GM12878 (cell line): Measurements from ENCODE around the gene SLC4A3. TPM values are rescaled to one million over a fixed set of nuclear protein-coding genes. Genes with fewer than 3 reads are reported as not detected.

Source experiments
- ATAC-seq: fragments of 200-7000 bp; cut with Tn5 transposase; 3 replicates; pipeline ENCODE4 v1.9.1; 2020; ENCODE audit warnings: mild to moderate bottlenecking, moderate library complexity
- BruUV-seq: library from RNA; stranded (reverse); fragments of 400-500 nt; replicated peaks from 2 replicates; lab custom pipeline; 2021; lab: Mats Ljungman, UMichigan
- CTCF ChIA-PET: fragments of 300-600 bp; sonication (Branson Sonifier 250); formaldehyde crosslinking; extraction: SDS; loops from one replicate; lab custom pipeline; 2021; ENCODE audit warnings: inconsistent platforms; lab: Yijun Ruan, JAX
- POLR2A ChIA-PET: fragments of 350-600 bp; formaldehyde crosslinking; extraction: SDS; loops from one replicate; lab custom pipeline; 2021; ENCODE audit warnings: inconsistent platforms; lab: Charles Lee
- RAD21 ChIA-PET: fragments of 300-600 bp; sonication (Branson Sonifier 250); formaldehyde crosslinking; loops from one replicate; lab custom pipeline; 2023; ENCODE audit warnings: antibody characterized with exemption; ENCODE audit not compliant: unreplicated experiment; lab: Charles Lee
- SMC1A ChIA-PET: fragments of 300-600 bp; sonication (Branson Sonifier 250); formaldehyde crosslinking; loops from one replicate; lab custom pipeline; 2023; ENCODE audit not compliant: unreplicated experiment, uncharacterized antibody; lab: Charles Lee
- DNase-seq: peaks from one replicate; pipeline ENCODE4 v3.0.0-alpha.2; 2011; ENCODE audit warnings: low read depth, low spot score
- FAIRE-seq: peaks from 3 replicates; lab custom pipeline; 2011; peaks lifted over from hg19 to GRCh38; lab: Jason Lieb, UNC
- H2AFZ ChIP-seq: 2 replicates; pipeline ENCODE4 v1.6.0; 2011; ENCODE audit warnings: low read depth, low read length, control low read depth; ENCODE audit not compliant: control insufficient read depth
- H3K27ac ChIP-seq: 2 replicates; pipeline ENCODE4 v1.5.1; 2011; ENCODE audit warnings: control low read depth; ENCODE audit not compliant: control insufficient read depth, insufficient read depth
- H3K27me3 ChIP-seq, 2 experiments: replicated peaks in 1 of 2; 2 replicates each; pipeline versions ENCODE4 v1.6.0 to v1.6.1; 2011; ENCODE audit warnings: low read length in 1 of 2; ENCODE audit not compliant: control insufficient read depth in 2 of 2, insufficient read depth in 2 of 2
- H3K36me3 ChIP-seq, 2 experiments: 2 replicates each; pipeline ENCODE4 v1.5.1; 2011; ENCODE audit warnings: low read length in 1 of 2; ENCODE audit not compliant: control insufficient read depth in 2 of 2, insufficient read depth in 2 of 2
- H3K4me1 ChIP-seq: 2 replicates; pipeline ENCODE4 v1.6.1; 2011; ENCODE audit warnings: mild to moderate bottlenecking, low read length, moderate library complexity, mixed read lengths; ENCODE audit not compliant: control insufficient read depth, insufficient read depth
- H3K4me2 ChIP-seq: 2 replicates; pipeline ENCODE4 v1.6.0; 2011; ENCODE audit warnings: control low read depth; ENCODE audit not compliant: control insufficient read depth, insufficient read depth
- H3K4me3 ChIP-seq: fragments of 200-600 bp; sonication (generic); 2 replicates; pipeline ENCODE4 v1.5.1; 2016
- H3K79me2 ChIP-seq: 2 replicates; pipeline ENCODE4 v1.6.0; 2011; ENCODE audit warnings: low read length; ENCODE audit not compliant: control insufficient read depth, insufficient read depth
- H3K9ac ChIP-seq: 2 replicates; pipeline ENCODE4 v1.8.0; 2011; ENCODE audit warnings: low read length, control low read depth, mixed read lengths; ENCODE audit not compliant: control insufficient read depth, insufficient read depth
- H3K9me3 ChIP-seq: replicated peaks from 3 replicates; pipeline ENCODE4 v1.5.1; 2011; ENCODE audit warnings: mild to moderate bottlenecking, low read length; ENCODE audit not compliant: control insufficient read depth, insufficient read depth
- H4K20me1 ChIP-seq: 2 replicates; pipeline ENCODE4 v1.6.0; 2011; ENCODE audit not compliant: control insufficient read depth, insufficient read depth
- ATF2 ChIP-seq: IDR thresholded peaks from 2 replicates; pipeline ENCODE4 v1.6.1; 2012; ENCODE audit warnings: low read length, inconsistent platforms
- NFXL1 ChIP-seq: fragments of 450-650 bp; IDR thresholded peaks from 2 replicates; pipeline ENCODE4 v1.6.1; 2017; ENCODE audit warnings: antibody characterized with exemption, mild to moderate bottlenecking, borderline replicate concordance
- RUNX3 ChIP-seq: IDR thresholded peaks from 2 replicates; pipeline ENCODE4 v1.6.1; 2012; ENCODE audit warnings: low read length, inconsistent platforms
- SIX5 ChIP-seq: IDR thresholded peaks from 2 replicates; pipeline ENCODE4 v1.6.1; 2011; ENCODE audit warnings: mild to moderate bottlenecking, low read depth, low read length, moderate library complexity; ENCODE audit not compliant: severe bottlenecking
- SP1 ChIP-seq: IDR thresholded peaks from one replicate; pipeline ENCODE4 v1.6.1; 2011; ENCODE audit warnings: low read depth, low read length
- STAT1 ChIP-seq: fragments of 450-650 bp; conservative IDR thresholded peaks from 2 replicates; pipeline ENCODE4 v1.6.1; 2014; ENCODE audit warnings: antibody characterized with exemption, mild to moderate bottlenecking
- WRNIP1 ChIP-seq: IDR thresholded peaks from 2 replicates; pipeline ENCODE4 v1.6.1; 2011; ENCODE audit warnings: low read depth, low read length, improper control_type of control experiment, borderline replicate concordance
- WGBS: methylation state at CpG from one replicate; pipeline ENCODE4 v1.1.6; 2016; ENCODE audit warnings: low lambda C conversion rate; ENCODE audit not compliant: insufficient replicate concordance, insufficient coverage; ENCODE audit errors: missing lambda C conversion rate; 5-methylcytosine and 5-hydroxymethylcytosine counted together
- in situ Hi-C: fragments of 300-500 bp; cut with MboI; formaldehyde crosslinking; loops from 9 replicates; pipeline ENCODE4 v1.14.3; 2018; ENCODE audit warnings: mixed read lengths
- intact Hi-C: fragments of 100-400 bp; cut with micrococcal nuclease; formaldehyde crosslinking; loops from one replicate; pipeline ENCODE4 v1.14.2; 2022; ENCODE audit not compliant: unreplicated experiment
- polyA plus RNA-seq, 11 experiments: library from polyadenylated mRNA; depleted of rRNA in 4 of 11; unstranded in 6 of 11; stranded (reverse) in 5 of 11; fragments of >200 nt; fragmentation: Nextera tagmentation in 4 of 11; fragmentation: Illumina TruSeq in 1 of 11; extraction: Ambion mirVana in 4 of 11; extraction: Trizol in 1 of 11; gene quantifications; 1 replicate in 1 of 11; 2 replicates in 10 of 11; pipeline versions ENCODE4 v1.2.1 to v1.2.3, GENCODE V29; 2011 to 2016; ENCODE audit warnings: inconsistent platforms in 2 of 11, missing spikeins in 2 of 11, low read depth in 1 of 11
- total RNA-seq, 4 experiments: library from RNA; depleted of rRNA in 3 of 4; stranded (reverse); fragments of >200 nt in 3 of 4; fragmentation: Illumina TruSeq in 1 of 4; extraction: Trizol in 1 of 4; gene quantifications; 2 replicates each; pipeline versions ENCODE4 v1.2.1 to v1.2.3, GENCODE V29; 2013 to 2021

SLC4A3 gene
- total and polyA plus RNA-seq, 10 of the 15 experiments (the other 5 are each of a cell fraction or from before 2014, with no cell fraction given), result 0.05 to 0.08 TPM; not detected in 8

GRCh38 chr2:219631904-219632759 lies 4.7 kb downstream of the SLC4A3 start:
- 37% methylated on average over 32 of the region's 34 CpGs for WGBS

More at GRCh38 chr2:219631904-219632759, 4.7 kb downstream of the SLC4A3 start:
- H3K79me2 ChIP-seq, result no peaks in the 10 kb centered on the region
- ChIA-PET CTCF (interaction anchor here (1.6 to 2.5 kb wide), 2 partner anchors 10 to 90 kb away, joined by 3 to 9 read pairs; no protein-coding TSS in a partner anchor), SMC1A (no interaction called here), RAD21 (no interaction called here), POLR2A (no interaction called here)
- peaks cover 0 to under 1% of the 10 kb centered on the region in 2 experiments; a peak in 3 of 4 replicates for H3K27me3 ChIP-seq
- no peaks in the 10 kb centered on the region for H4K20me1 ChIP-seq
- no peaks in the 10 kb centered on the region for H3K9me3 ChIP-seq
- intact Hi-C loops, result loop anchor here (10.0 kb wide), 1 partner anchor 157 kb away; no protein-coding TSS in a partner anchor
- BruUV-seq, result no TSS peak
- TF ChIP-seq ATF2 (no peak), SIX5 (no peak), STAT1 (no peak), RUNX3 (no peak), WRNIP1 (no peak), SP1 (no peak), NFXL1 (no peak)
- in situ Hi-C loops, result no loop called here
- no peak overlapping the region for H3K9ac ChIP-seq
- no peaks in the 10 kb centered on the region for H3K36me3 ChIP-seq
- FAIRE-seq (no peak), DNase-seq (no peak), ATAC-seq (no peak)
- H3K27ac ChIP-seq, result no peak overlapping the region
- H3K4me1 ChIP-seq, result no peaks in the 10 kb centered on the region
- no peak overlapping the region for H3K4me2 ChIP-seq
- H3K4me3 ChIP-seq, result no peak overlapping the region
- no peak overlapping the region for H2AFZ ChIP-seq
